DMS 273 treated with DMSO at 0.1 percent for 48 hours (cell line): ENCODE measurements around the gene OLFML1.

Experiments used
- DNase-seq: peaks from one replicate; lab custom pipeline; 2025; lab: John Stamatoyannopoulos, UW

Gene OLFML1

DNA sequence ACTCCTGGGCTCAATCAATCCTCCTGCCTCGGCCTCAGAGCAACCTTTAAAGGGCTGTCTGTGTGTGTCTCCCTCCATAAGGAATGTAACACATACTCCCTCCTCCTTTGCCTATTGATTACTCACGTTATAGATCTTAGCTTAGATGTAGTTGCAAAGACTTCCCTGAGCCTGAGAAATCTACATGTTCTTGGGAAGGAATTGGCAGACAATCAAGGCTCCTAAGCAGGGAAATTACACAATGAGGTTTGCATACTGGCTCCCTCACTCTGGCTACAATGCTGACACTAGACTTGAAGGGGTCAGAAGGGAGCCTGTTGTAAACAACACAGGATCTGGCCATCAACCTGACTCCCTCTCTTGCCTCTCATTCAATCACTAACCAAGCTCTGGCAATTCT lies 5.2 kb upstream of the OLFML1 start:
- no peak for DNase-seq

DNA sequence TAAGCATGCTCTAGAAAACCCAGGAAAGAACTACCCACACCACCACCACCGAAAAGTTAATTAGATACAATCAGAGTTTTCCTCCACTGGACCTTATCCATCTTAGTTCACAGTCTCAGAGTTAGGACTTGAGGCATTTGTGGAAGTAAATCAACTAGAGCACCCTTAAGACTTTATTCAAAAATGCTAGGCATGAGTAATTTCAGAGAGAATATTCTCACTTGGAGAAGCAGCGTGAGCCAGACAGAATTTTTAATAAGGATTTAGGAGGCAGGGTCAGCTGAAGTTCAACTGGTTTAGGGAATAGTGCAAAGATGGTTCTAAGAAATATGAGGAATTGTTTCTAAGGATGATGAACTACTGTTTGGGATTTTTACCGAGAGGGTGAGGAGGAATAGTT lies 1.2 kb upstream of the OLFML1 start:
- no peak for DNase-seq

GRCh38 chr11:7484645-7485044 lies 661 bp upstream of the OLFML1 start:
- DNase-seq, result no peak

- DNase-seq, result no peak
Observed at GRCh38 chr11:7486098-7486780, 933 bp downstream of the OLFML1 start.

GRCh38 chr11:7486781-7487140 lies 1.5 kb downstream of the OLFML1 start:
- DNase-seq, result no peak

DNA sequence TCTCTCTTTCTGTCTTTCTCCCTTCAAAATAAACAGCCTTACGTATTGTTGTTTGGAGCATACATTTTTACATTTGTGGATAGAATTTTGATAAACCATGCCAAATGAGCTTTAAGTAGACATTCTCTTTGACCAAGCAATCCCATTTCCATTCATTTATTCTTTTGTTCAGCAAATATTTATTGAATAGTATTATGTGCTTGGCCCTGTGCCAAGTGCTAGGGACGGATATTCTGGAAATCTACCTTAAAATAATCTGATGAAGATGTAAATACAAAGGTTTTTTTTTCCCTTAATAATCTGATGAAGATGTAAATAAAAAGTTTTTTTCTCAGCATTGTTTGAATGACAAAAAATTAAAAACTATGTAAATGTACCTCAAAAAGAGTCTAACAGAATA lies 2.1 kb downstream of the OLFML1 start:
- DNase-seq, result no peak

DNA sequence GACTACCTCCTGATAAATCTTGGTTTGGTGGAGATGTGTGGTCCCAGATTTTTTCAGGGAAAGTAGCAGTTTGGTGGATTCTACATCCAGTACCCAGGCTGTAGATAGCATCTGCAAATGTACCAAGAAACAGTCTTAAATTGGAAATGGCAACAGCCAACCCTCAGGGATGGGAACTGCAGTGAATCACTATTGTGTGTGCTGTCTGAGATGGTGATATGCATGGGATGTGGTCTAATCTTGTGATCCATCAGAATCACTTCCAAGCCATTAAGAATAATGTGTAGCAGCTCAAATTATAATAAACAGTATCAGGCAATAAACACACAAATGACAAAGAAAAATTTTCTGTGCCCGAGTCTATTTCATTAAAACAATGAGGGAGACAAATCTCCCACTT lies 3.4 kb downstream of the OLFML1 start:
- DNase-seq, result no peak

DNA sequence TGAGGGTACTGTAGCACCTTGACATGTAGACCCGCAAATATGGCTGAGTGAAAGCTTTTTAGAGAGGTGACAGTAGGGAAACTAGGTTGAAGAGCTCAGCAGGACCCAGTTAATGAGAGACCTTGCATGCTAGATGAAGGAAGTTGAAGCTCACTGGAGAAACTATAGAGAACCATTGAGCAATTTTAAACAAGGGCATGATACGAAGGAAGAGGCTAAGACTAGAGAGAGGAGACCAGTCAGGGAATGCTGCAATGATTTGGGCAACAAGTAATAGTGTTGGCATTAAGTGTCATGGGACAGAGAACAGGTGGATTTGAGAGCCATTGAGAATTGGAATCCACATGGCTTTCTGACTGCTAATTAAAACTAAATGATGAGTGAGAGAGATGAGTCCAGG lies 4.1 kb downstream of the OLFML1 start:
- no peak for DNase-seq

DNA sequence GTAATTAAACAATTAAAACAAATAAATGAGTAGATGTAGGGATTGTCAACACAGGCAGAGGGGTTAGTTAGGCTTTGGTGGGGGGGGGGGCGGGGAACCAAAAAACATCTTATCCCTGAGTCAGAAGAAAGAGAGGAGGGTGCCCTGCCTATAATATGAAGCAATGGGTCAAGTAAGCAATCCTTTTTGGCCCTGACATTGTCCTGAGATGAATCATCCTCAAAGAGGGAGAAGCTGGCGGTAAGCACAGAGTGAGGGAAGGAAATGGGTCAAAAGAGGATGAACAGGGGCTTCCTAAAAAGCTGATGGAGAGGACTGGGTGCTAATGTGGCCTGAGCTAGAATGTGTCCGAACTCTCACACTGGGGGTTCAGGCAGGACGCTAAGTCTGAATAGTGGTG lies 4.7 kb downstream of the OLFML1 start:
- DNase-seq, result no peak

DNA sequence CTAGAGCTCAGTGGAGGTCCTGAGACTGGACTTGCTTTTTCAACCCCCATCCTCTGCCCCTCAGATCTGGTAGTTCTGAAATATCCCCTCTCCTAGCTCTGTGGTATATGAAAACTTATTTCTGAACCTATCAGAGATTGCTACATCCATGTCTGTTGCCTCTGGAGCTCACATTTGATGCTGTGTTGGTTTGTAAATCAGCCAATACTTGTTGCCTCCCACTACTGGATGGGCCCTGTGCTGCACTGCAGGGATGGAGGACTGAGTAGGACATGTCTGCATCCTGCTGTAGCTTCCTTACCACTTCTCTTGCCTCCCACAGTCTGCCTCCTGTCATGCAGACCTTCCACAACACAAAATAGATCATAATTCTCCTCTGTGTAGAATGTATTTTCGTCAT lies 5.2 kb downstream of the OLFML1 start:
- DNase-seq, result no peak

DNA sequence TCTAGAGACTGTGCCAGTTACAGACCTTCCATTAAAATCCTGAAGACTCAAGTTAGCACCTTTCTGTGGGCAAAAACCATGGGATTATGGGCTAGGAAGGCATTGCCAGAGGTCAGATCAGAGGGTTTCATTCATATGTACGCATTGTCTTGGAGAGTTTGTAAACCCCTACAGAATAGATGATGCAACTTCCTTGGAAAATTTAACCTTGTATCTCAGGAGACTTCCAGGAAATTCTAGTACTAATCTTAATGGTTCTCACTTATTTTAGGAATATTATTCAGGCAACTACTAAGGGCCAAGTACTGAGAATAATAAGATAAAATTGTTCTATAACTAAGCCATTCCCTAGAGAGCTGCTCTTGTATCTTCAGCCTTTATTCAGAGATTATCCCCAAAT lies 6.9 kb downstream of the OLFML1 start:
- DNase-seq, result no peak

DNA sequence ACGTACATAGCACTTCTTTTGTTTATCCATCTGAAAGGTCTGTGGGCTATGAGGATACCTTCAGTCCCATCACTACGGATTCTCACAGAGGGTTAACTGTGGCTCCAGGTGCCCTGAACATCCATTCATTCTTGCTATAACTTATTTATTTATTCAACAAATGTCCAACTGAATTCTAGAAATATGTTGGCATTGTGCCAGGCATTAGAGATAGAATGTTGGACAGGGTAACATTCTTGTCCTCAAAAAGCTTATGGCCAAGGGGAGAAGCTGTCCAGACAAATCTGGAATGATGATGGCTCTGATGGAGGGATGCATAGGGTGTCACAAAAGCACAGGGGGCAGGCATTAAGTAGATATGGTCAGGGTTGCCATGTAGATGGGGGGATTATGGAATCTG lies 8.4 kb downstream of the OLFML1 start:
- DNase-seq, result no peak

DNA sequence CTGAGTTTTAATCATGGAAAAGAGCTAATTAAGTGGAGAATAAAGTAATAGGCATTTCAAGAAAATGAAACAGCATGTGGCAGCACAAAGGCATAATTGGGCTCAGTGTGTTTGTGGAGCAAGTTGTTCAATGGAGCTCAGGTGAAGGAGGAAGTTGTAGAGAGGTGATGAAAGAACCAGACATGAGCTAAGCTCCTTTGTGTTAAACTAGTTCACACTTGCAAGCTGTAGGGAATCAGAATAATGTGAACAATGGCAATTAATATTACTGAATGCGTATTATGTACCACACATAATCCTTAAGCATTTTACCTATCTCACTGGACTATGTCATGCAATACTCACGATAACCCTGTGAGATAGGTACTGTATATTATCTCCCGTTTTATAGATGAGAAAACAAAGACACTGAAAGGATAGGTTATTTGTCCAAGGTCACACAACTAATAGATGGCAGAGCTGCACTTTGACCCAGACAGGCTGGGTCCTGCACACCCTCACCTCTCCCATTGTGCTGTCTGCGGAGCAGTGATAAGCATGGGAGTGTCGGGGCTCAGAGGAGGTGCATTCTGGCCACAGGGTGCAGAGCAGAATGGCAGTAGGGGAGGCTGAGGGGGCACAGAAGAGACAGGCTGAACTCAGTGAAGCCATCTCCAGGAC lies 8.9 kb downstream of the OLFML1 start:
- no peak for DNase-seq

- no peak for DNase-seq
Observed at GRCh38 chr11:7495882-7496551, 10.7 kb downstream of the OLFML1 start.

- DNase-seq, result no peak
Observed at GRCh38 chr11:7498193-7498592, 12.9 kb downstream of the OLFML1 start.

- no peak for DNase-seq
Observed at GRCh38 chr11:7499081-7499480, 13.8 kb downstream of the OLFML1 start.

DNA sequence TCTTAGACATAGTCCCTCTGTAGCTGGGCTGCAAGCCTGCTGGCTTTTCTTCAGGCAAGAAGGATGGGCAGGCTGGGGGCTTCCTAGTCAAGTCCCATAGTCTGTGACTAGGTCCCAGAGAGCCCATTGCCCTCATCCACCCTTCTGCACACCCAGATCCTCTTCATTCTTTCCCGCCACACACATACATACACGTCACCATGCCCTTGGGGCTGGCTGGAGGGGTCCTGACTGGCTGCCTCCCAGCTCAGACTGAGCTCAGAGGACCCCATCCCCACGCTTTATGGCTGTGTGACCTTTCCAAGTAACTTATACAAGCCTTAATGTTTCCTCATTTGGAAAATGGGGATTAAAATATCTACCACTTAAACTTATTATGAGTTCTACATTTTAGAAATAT lies 14.9 kb downstream of the OLFML1 start:
- no peak for DNase-seq

- DNase-seq, result no peak
Observed at GRCh38 chr11:7501251-7501650, 15.9 kb downstream of the OLFML1 start.

- no peak for DNase-seq
Observed at GRCh38 chr11:7501894-7502293, 16.6 kb downstream of the OLFML1 start.

- DNase-seq, result no peak
Observed at GRCh38 chr11:7506243-7506642, 20.9 kb downstream of the OLFML1 start.

DNA sequence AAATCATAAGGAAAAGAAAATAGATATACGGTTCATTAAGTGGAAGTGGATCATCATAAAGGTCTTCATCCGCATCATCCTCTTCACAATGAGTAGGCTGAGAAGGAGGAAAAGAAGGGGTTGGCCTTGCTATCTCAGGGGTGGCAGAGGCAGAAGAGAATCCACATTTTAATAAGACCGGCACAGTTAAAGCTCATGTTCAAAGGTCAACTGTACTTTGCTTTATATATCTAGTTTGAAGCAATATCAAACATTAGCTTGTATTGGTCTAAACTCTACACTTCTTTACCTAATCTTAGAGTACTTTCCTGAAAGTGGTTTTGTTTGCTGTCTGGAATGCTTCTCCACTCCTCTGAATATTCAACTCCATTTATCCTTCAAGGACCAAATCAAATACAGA lies 22.8 kb downstream of the OLFML1 start:
- no peak for DNase-seq

DNA sequence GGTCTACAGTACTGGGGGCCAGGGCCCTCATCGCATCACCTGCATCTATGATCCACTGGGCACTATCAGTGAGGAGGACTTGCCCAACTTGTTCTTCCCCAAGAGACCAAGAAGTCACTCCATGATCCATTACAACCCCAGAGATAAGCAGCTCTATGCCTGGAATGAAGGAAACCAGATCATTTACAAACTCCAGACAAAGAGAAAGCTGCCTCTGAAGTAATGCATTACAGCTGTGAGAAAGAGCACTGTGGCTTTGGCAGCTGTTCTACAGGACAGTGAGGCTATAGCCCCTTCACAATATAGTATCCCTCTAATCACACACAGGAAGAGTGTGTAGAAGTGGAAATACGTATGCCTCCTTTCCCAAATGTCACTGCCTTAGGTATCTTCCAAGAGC lies 24.7 kb downstream of the OLFML1 start:
- DNase-seq, result no peak

DNA sequence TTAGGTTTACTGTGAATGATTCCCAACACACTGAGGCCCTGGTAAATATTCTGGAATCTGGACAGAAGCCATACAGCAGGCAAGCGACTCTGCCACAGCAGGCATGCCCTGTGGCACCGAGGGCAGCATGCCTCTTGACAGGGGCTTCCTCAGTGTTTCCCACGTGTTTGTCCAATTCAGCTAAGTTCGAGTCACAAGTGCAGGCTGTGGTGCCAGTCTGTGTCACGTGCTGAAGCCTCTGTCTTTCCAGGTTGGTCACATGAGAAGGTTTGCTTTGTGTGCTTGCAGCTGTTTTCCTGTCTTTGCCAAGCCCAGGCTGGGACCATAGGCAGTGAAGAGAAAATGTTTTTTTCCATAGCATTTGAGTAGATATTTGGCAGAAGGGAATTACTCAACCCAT lies 26.1 kb downstream of the OLFML1 start:
- no peak for DNase-seq
